WTC11 (cell line): Measurements from ENCODE around the gene POLR3B. TPM values are rescaled to one million over a fixed set of nuclear protein-coding genes. Genes with fewer than 3 reads are reported as not detected.

Source experiments
- ATAC-seq: fragments of 200-7000 bp; cut with Tn5 transposase; 2 replicates; pipeline ENCODE4 v1.10.0; 2021; ENCODE audit warnings: mild to moderate bottlenecking, moderate library complexity
- CTCF ChIA-PET: fragments of 300-600 bp; sonication (Branson Sonifier 250); formaldehyde crosslinking; loops from one replicate; lab custom pipeline; 2021; ENCODE audit warnings: antibody characterized with exemption; lab: Charles Lee
- POLR2A ChIA-PET: fragments of 350-600 bp; sonication (Branson Sonifier 250); formaldehyde crosslinking; loops from one replicate; lab custom pipeline; 2021; ENCODE audit warnings: antibody characterized with exemption; lab: Charles Lee
- DNase-seq: peaks from one replicate; pipeline ENCODE4 v3.0.0; 2021; ENCODE audit warnings: low spot score
- H3K27ac Mint-ChIP-seq: 2 replicates; pipeline ENCODE4 v1.8.0; 2021; ENCODE audit warnings: mixed read lengths
- H3K27me3 Mint-ChIP-seq: 2 replicates; pipeline ENCODE4 v1.8.0; 2021; ENCODE audit warnings: low read depth, mild to moderate bottlenecking, moderate library complexity, mixed read lengths
- H3K36me3 Mint-ChIP-seq: 2 replicates; pipeline ENCODE4 v1.8.0; 2021; ENCODE audit warnings: mixed read lengths
- H3K4me1 Mint-ChIP-seq: 2 replicates; pipeline ENCODE4 v1.8.0; 2022; ENCODE audit warnings: mixed read lengths
- H3K4me3 Mint-ChIP-seq: 2 replicates; pipeline ENCODE4 v1.8.0; 2021; ENCODE audit warnings: mild to moderate bottlenecking, moderate library complexity, mixed read lengths
- H3K9me3 Mint-ChIP-seq: 2 replicates; pipeline ENCODE4 v1.8.0; 2021; ENCODE audit warnings: mixed read lengths
- CREB1 ChIP-seq: sonication (generic); formaldehyde crosslinking; IDR thresholded peaks from 2 replicates; pipeline ENCODE4 v1.8.0; 2023; ENCODE audit warnings: mild to moderate bottlenecking, missing genetic modification reagents
- ELF4 ChIP-seq: sonication (generic); formaldehyde crosslinking; IDR thresholded peaks from 2 replicates; pipeline ENCODE4 v1.8.1; 2022; ENCODE audit warnings: low read depth, mild to moderate bottlenecking, moderate library complexity, missing genetic modification reagents
- ERG ChIP-seq: fragments of 250-450 bp; sonication (Bioruptor Pico); IDR thresholded peaks from 2 replicates; pipeline ENCODE4 v1.8.0; 2021; ENCODE audit warnings: mild to moderate bottlenecking
- ETV6 ChIP-seq: sonication (generic); formaldehyde crosslinking; IDR thresholded peaks from 2 replicates; pipeline ENCODE4 v1.8.1; 2022; ENCODE audit warnings: mild to moderate bottlenecking, missing genetic modification reagents
- FOXK1 ChIP-seq: sonication (generic); formaldehyde crosslinking; IDR thresholded peaks from 2 replicates; pipeline ENCODE4 v1.8.0; 2022; ENCODE audit warnings: mild to moderate bottlenecking, moderate library complexity, missing genetic modification reagents
- FOXP4 ChIP-seq: sonication (generic); formaldehyde crosslinking; IDR thresholded peaks from 2 replicates; pipeline ENCODE4 v1.8.0; 2022; ENCODE audit warnings: mild to moderate bottlenecking, missing genetic modification reagents
- JUN ChIP-seq: sonication (generic); formaldehyde crosslinking; IDR thresholded peaks from 2 replicates; pipeline ENCODE4 v1.8.0; 2023; ENCODE audit warnings: mild to moderate bottlenecking, missing genetic modification reagents
- OVOL2 ChIP-seq: fragments of 250-450 bp; sonication (Bioruptor Pico); IDR thresholded peaks from 2 replicates; pipeline ENCODE4 v1.9.0; 2021; ENCODE audit warnings: mild to moderate bottlenecking, borderline replicate concordance
- PRDM15 ChIP-seq: sonication (generic); formaldehyde crosslinking; IDR thresholded peaks from 2 replicates; pipeline ENCODE4 v1.8.0; 2022; ENCODE audit warnings: missing genetic modification reagents
- RELA ChIP-seq: sonication (generic); formaldehyde crosslinking; IDR thresholded peaks from 2 replicates; pipeline ENCODE4 v1.8.1; 2022; ENCODE audit warnings: missing genetic modification reagents, mild to moderate bottlenecking, borderline replicate concordance
- TEAD1 ChIP-seq: sonication (generic); formaldehyde crosslinking; IDR thresholded peaks from 2 replicates; pipeline ENCODE4 v1.8.0; 2022; ENCODE audit warnings: mild to moderate bottlenecking, missing genetic modification reagents
- ZNF138 ChIP-seq: sonication (generic); formaldehyde crosslinking; conservative IDR thresholded peaks from 2 replicates; pipeline ENCODE4 v1.8.1; 2022; ENCODE audit warnings: mild to moderate bottlenecking, moderate library complexity, missing genetic modification reagents
- ZNF423 ChIP-seq: fragments of 250-450 bp; sonication (Bioruptor Pico); IDR thresholded peaks from 2 replicates; pipeline ENCODE4 v2.1.2; 2022; ENCODE audit warnings: mild to moderate bottlenecking, moderate library complexity
- ZNF425 ChIP-seq: fragments of 250-450 bp; sonication (Bioruptor Pico); conservative IDR thresholded peaks from 2 replicates; pipeline ENCODE4 v1.9.0; 2021; ENCODE audit warnings: mild to moderate bottlenecking
- ZNF512 ChIP-seq: sonication (generic); formaldehyde crosslinking; IDR thresholded peaks from 2 replicates; pipeline ENCODE4 v1.8.1; 2022; ENCODE audit warnings: missing genetic modification reagents, borderline replicate concordance
- total RNA-seq: library from RNA; stranded (reverse); gene quantifications from 3 replicates; pipeline ENCODE4 v1.2.3, GENCODE V29; 2021

POLR3B gene
- total RNA-seq, 1 experiment from 2014 or later = 9.0 TPM

- TF ChIP-seq FOXK1 (no peak), ZNF512 (no peak), TEAD1 (CRISPR knock-in tag) (no peak), ERG (no peak)
Observed at GRCh38 chr12:106308121-106308520, 49.4 kb upstream of the POLR3B start (continued).

- H3K27ac Mint-ChIP-seq = no peak overlapping the region
- peaks cover 27% of the 10 kb centered on the region for H3K4me1 Mint-ChIP-seq
- no peak for ATAC-seq
- H3K9me3 Mint-ChIP-seq = no peaks in the 10 kb centered on the region
- ChIA-PET POLR2A (no interaction called here), CTCF (interaction anchor here (1.5 kb wide), 1 partner anchor 26 kb away, joined by 4 read pairs; no protein-coding TSS in a partner anchor)
- H3K36me3 Mint-ChIP-seq = no peaks in the 10 kb centered on the region
- TF ChIP-seq ETV6 (CRISPR knock-in tag) (no peak), OVOL2 (CRISPR knock-in tag) (no peak), JUN (CRISPR knock-in tag) (no peak), CREB1 (CRISPR knock-in tag) (no peak), ZNF423 (CRISPR knock-in tag) (no peak), FOXP4 (no peak), PRDM15 (CRISPR knock-in tag) (no peak), ZNF425 (CRISPR knock-in tag) (no peak), ZNF138 (CRISPR knock-in tag) (no peak), ELF4 (CRISPR knock-in tag) (no peak), RELA (CRISPR knock-in tag) (no peak)
- no peaks in the 10 kb centered on the region; the same call in 1 of the 2 replicates for H3K27me3 Mint-ChIP-seq
- no peak for DNase-seq
- no peak overlapping the region for H3K4me3 Mint-ChIP-seq
Observed at GRCh38 chr12:106308611-106309010, 48.9 kb upstream of the POLR3B start.
